HCT116 (cell line): ENCODE data around the gene ZDHHC9. TPM values are rescaled to one million over a fixed set of nuclear protein-coding genes. Genes with fewer than 3 reads are reported as not detected.

Experiments
- ATAC-seq: fragments of 200-7000 bp; cut with Tn5 transposase; 2 replicates; pipeline ENCODE4 v1.9.1; 2020; ENCODE audit warnings: mild to moderate bottlenecking, moderate library complexity
- BruUV-seq: library from RNA; stranded (reverse); fragments of 400-500 nt; replicated peaks from 2 replicates; lab custom pipeline; 2021; lab: Mats Ljungman, UMichigan
- CTCF ChIA-PET: fragments of 300-600 bp; sonication (Branson Sonifier 250); formaldehyde crosslinking; loops from one replicate; lab custom pipeline; 2021; ENCODE audit warnings: antibody characterized with exemption; lab: Charles Lee
- POLR2A ChIA-PET: fragments of 300-600, 350-600 bp; sonication (Branson Sonifier 250); formaldehyde crosslinking; loops from one replicate; lab custom pipeline; 2021; ENCODE audit warnings: antibody characterized with exemption; lab: Charles Lee
- RAD21 ChIA-PET, 2 experiments: fragments of 300-600 bp; sonication (Branson Sonifier 250); formaldehyde crosslinking; loops; one replicate each; lab custom pipeline; 2023; ENCODE audit warnings: low total read pairs in 2 of 2; ENCODE audit not compliant: uncharacterized antibody in 2 of 2, unreplicated experiment in 2 of 2, low non-redundant PET in 1 of 2; lab: Charles Lee
- DNase-seq: peaks from one replicate; pipeline ENCODE4 v3.0.0-alpha.2; 2010; ENCODE audit warnings: low read depth, low spot score
- H2AFZ ChIP-seq: fragments of 200-600 bp; shearing (Covaris generic), sonication (generic); 2 replicates; pipeline ENCODE4 v1.6.1; 2017; ENCODE audit warnings: low read depth, mixed run types, mixed read lengths, antibody characterized with exemption, low read length; ENCODE audit not compliant: poor library complexity, severe bottlenecking
- H3K27ac ChIP-seq: 2 replicates; pipeline ENCODE4 v1.5.1; 2012; ENCODE audit warnings: low read depth, low read length
- H3K27me3 ChIP-seq: fragments of 200-600 bp; sonication (generic); 2 replicates; pipeline ENCODE4 v1.6.1; 2016; ENCODE audit warnings: mixed run types, low read length, mixed read lengths; ENCODE audit not compliant: insufficient read depth
- H3K36me3 ChIP-seq, 2 experiments: fragments of 200-500 bp in 1 of 2; fragments of 200-600 bp in 1 of 2; sonication (Bioruptor generic) in 1 of 2; sonication (generic) in 1 of 2; 2 replicates each; pipeline versions ENCODE4 v1.5.1 to v1.6.1; 2014 to 2016; ENCODE audit warnings: low read length in 2 of 2, inconsistent platforms in 1 of 2, mixed read lengths in 1 of 2, mixed run types in 1 of 2; ENCODE audit not compliant: insufficient read depth in 2 of 2, control insufficient read depth in 1 of 2
- H3K4me1 ChIP-seq, 2 experiments: fragments of 200-600 bp in 1 of 2; sonication (generic) in 1 of 2; 2 replicates each; pipeline versions ENCODE4 v1.5.1 to v1.6.1; 2012 to 2017; ENCODE audit warnings: low read length in 2 of 2, inconsistent platforms in 1 of 2, mild to moderate bottlenecking in 1 of 2, mixed read lengths in 1 of 2, mixed run types in 1 of 2, moderate library complexity in 1 of 2; ENCODE audit not compliant: insufficient read depth in 2 of 2, control insufficient read depth in 1 of 2
- H3K4me2 ChIP-seq: fragments of 200-600 bp; sonication (generic); 2 replicates; pipeline ENCODE4 v1.6.1; 2017; ENCODE audit warnings: mixed run types, low read length, mixed read lengths
- H3K4me3 ChIP-seq, 2 experiments: fragments of 200-600 bp in 1 of 2; sonication (generic) in 1 of 2; replicated peaks in 1 of 2; 2 replicates each; pipeline ENCODE4 v1.5.1; 2011 to 2016; ENCODE audit warnings: low read length in 2 of 2, control low read depth in 1 of 2, low read depth in 1 of 2, mild to moderate bottlenecking in 1 of 2, mixed read lengths in 1 of 2, mixed run types in 1 of 2
- H3K79me2 ChIP-seq: fragments of 200-600 bp; sonication (generic); 2 replicates; pipeline ENCODE4 v1.6.1; 2017; ENCODE audit warnings: mild to moderate bottlenecking, mixed run types, low read length, moderate library complexity, mixed read lengths; ENCODE audit not compliant: insufficient read depth
- H3K9ac ChIP-seq: fragments of 200-600 bp; sonication (generic); 2 replicates; pipeline ENCODE4 v1.6.1; 2016; ENCODE audit warnings: low read length, mixed read lengths
- H3K9me2 ChIP-seq: fragments of 200-600 bp; sonication (generic), shearing (Covaris generic); 2 replicates; pipeline ENCODE4 v1.6.1; 2017; ENCODE audit warnings: mixed run types, mild to moderate bottlenecking, moderate library complexity; ENCODE audit not compliant: insufficient read depth
- H3K9me3 ChIP-seq, 2 experiments: fragments of 200-500 bp in 1 of 2; fragments of 200-600 bp in 1 of 2; sonication (Bioruptor generic) in 1 of 2; sonication (generic) in 1 of 2; 2 replicates each; pipeline ENCODE4 v1.6.1; 2014 to 2017; ENCODE audit warnings: low read length in 2 of 2, mixed read lengths in 2 of 2, inconsistent platforms in 1 of 2, low read depth in 1 of 2, mild to moderate bottlenecking in 1 of 2, mixed run types in 1 of 2, moderate library complexity in 1 of 2; ENCODE audit not compliant: control insufficient read depth in 1 of 2, insufficient read depth in 1 of 2
- H4K20me1 ChIP-seq: fragments of 200-600 bp; sonication (generic), shearing (Covaris generic); 2 replicates; pipeline ENCODE4 v1.6.1; 2017; ENCODE audit warnings: mixed run types, mild to moderate bottlenecking, moderate library complexity; ENCODE audit not compliant: insufficient read depth
- ATF3 ChIP-seq: IDR thresholded peaks from 2 replicates; pipeline ENCODE4 v1.6.1; 2012
- CBX3 ChIP-seq: IDR thresholded peaks from 2 replicates; pipeline ENCODE4 v1.6.1; 2012; ENCODE audit warnings: low read depth
- EGR1 ChIP-seq: IDR thresholded peaks from 2 replicates; pipeline ENCODE4 v1.6.1; 2012; ENCODE audit warnings: low read depth
- ELF1 ChIP-seq: IDR thresholded peaks from 2 replicates; pipeline ENCODE4 v1.6.1; 2012; ENCODE audit warnings: low read depth, borderline replicate concordance
- EZH2 ChIP-seq: fragments of 200-600 bp; sonication (generic); IDR thresholded peaks from 2 replicates; pipeline ENCODE4 v1.6.1; 2017; ENCODE audit warnings: antibody characterized with exemption, mixed run types
- EZH2phosphoT487 ChIP-seq: fragments of 200-600 bp; IDR thresholded peaks from 2 replicates; pipeline ENCODE4 v1.6.1; 2018; ENCODE audit warnings: antibody characterized with exemption, borderline replicate concordance
- FOSL1 ChIP-seq: IDR thresholded peaks from 2 replicates; pipeline ENCODE4 v1.6.1; 2012; ENCODE audit warnings: low read depth
- JUND ChIP-seq: IDR thresholded peaks from 2 replicates; pipeline ENCODE4 v1.6.1; 2012
- POLR2A ChIP-seq: IDR thresholded peaks from 2 replicates; pipeline ENCODE4 v1.7.0; 2011; ENCODE audit warnings: borderline replicate concordance; ENCODE audit not compliant: insufficient read depth, insufficient read length; ENCODE audit errors: extremely low read depth
- RAD21 ChIP-seq: IDR thresholded peaks from 2 replicates; pipeline ENCODE4 v1.6.1; 2012; ENCODE audit warnings: low read depth, mild to moderate bottlenecking
- SIN3A ChIP-seq: IDR thresholded peaks from 2 replicates; pipeline ENCODE4 v1.6.1; 2012; ENCODE audit warnings: low read depth
- SP1 ChIP-seq: IDR thresholded peaks from 2 replicates; pipeline ENCODE4 v1.6.1; 2012; ENCODE audit warnings: low read depth
- SRF ChIP-seq: IDR thresholded peaks from 2 replicates; pipeline ENCODE4 v1.6.1; 2012; ENCODE audit warnings: low read depth
- TCF7L2 ChIP-seq: IDR thresholded peaks from 2 replicates; pipeline ENCODE4 v1.7.0; 2011; ENCODE audit warnings: borderline replicate concordance, inconsistent platforms; ENCODE audit not compliant: insufficient read depth, insufficient read length; ENCODE audit errors: extremely low read depth
- ZBTB33 ChIP-seq: IDR thresholded peaks from 2 replicates; pipeline ENCODE4 v1.6.1; 2011; ENCODE audit warnings: mild to moderate bottlenecking, low read length, moderate library complexity; ENCODE audit not compliant: insufficient replicate concordance; ENCODE audit errors: extremely low read depth
- ZFX ChIP-seq: fragments of 450-650 bp; IDR thresholded peaks from 2 replicates; pipeline ENCODE4 v1.6.1; 2017
- ZNF274 ChIP-seq: fragments of 200-500 bp; sonication (Bioruptor generic); IDR thresholded peaks from 2 replicates; pipeline ENCODE4 v1.6.1; 2014; ENCODE audit warnings: mild to moderate bottlenecking, low read depth, low read length, inconsistent platforms
- intact Hi-C: fragments of 100-400 bp; cut with micrococcal nuclease; formaldehyde crosslinking; loops from 2 replicates; pipeline ENCODE4 v1.10.0; 2022
- total RNA-seq: library from RNA; stranded (reverse); gene quantifications from one replicate; pipeline ENCODE4 v1.2.1, GENCODE V29; 2021; ENCODE audit not compliant: unreplicated experiment

Gene ZDHHC9
- total RNA-seq, 1 experiment from 2014 or later: 18.9 TPM

GRCh38 chrX:129762448-129762847 lies 81.2 kb downstream of the ZDHHC9 start (continued):
- TF ChIP-seq ATF3: no peak
- TF ChIP-seq JUND: no peak
- TF ChIP-seq POLR2A: no peak
- no peak for TF ChIP-seq FOSL1
- no peak for TF ChIP-seq SP1

GRCh38 chrX:129761596-129761995 lies 82.1 kb downstream of the ZDHHC9 start:
- no TSS peak for BruUV-seq
- RAD21 ChIA-PET: no interaction called here

More at GRCh38 chrX:129761596-129761995, 82.1 kb downstream of the ZDHHC9 start:
- Histone ChIP-seq H3K9ac (no peak overlapping the region), H2AFZ (no peak overlapping the region), H3K79me2 (no peaks in the 10 kb centered on the region), H3K4me3 (no peak overlapping the region), H3K36me3 (no peaks in the 10 kb centered on the region), H4K20me1 (no peaks in the 10 kb centered on the region), H3K9me2 (no peaks in the 10 kb centered on the region), H3K4me2 (no peak overlapping the region), H3K27ac (no peak overlapping the region), H3K9me3 (no peaks in the 10 kb centered on the region), H3K4me1 (peaks cover 0 to 5% of the 10 kb centered on the region in 2 experiments; a peak in 1 of 4 replicates), H3K27me3 (no peaks in the 10 kb centered on the region)
- no peak for DNase-seq
- ChIA-PET POLR2A (no interaction called here), CTCF (no interaction called here)
- no peak for ATAC-seq
- TF ChIP-seq JUND (no peak), ATF3 (no peak), FOSL1 (no peak), SRF (no peak), POLR2A (no peak), ZFX (no peak), ELF1 (no peak), ZBTB33 (no peak), SIN3A (no peak), EZH2 (no peak), RAD21 (no peak), EZH2phosphoT487 (no peak), CBX3 (no peak), TCF7L2 (no peak), ZNF274 (no peak), SP1 (no peak), EGR1 (no peak)
- intact Hi-C loops: no loop called here
